ENCODE data around the gene TTBK1. TPM values are rescaled to one million over a fixed set of nuclear protein-coding genes. Genes with fewer than 3 reads are reported as not detected.

The TTBK1 gene
- polyA plus RNA-seq, 1 of the 3 experiments (the other 2 are of a cell fraction), result 0.94 TPM

DNA sequence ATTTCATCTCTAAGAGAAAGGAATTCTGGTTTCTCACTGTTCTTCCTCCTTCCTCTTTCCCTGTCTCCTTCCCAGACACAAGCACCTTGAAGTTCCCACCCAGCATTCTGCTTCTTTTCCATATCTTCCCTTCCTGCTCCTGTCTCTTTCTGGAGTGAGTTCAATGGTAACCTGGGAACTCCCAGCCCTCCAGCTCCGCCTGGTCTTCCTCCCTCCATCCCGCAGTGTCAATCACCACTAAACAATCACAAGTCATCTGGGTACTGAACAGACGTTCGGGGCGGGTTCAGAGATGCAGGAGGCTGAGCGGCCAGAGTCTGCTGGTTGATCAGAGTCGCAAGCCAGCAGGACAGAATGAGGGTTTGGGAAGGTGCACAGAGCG lies 7.7 kb downstream of the TTBK1 start:
- Histone ChIP-seq H3K9me3 (no peaks in the 10 kb centered on the region), H4K20me1 (ENCODE audit: insufficient read depth) (no peaks in the 10 kb centered on the region), H2AFZ (ENCODE audit: low read depth) (no peak overlapping the region), H3K36me3 (replicated peaks in 1 of 2; ENCODE audit: control insufficient read depth in 1 of 2, insufficient read depth in 2 of 2, low read length in 1 of 2) (no peaks in the 10 kb centered on the region), H3K79me2 (ENCODE audit: insufficient read depth) (no peaks in the 10 kb centered on the region), H3F3A (replicated peaks; ENCODE audit: insufficient read depth) (no peaks in the 10 kb centered on the region), H3K27ac (ENCODE audit: low read depth in 2 of 2, low read length in 1 of 2) (no peak overlapping the region), H3K4me2 (no peak overlapping the region), H3K4me1 (ENCODE audit: control insufficient read depth in 1 of 2, insufficient read depth in 2 of 2, low read depth in 1 of 2, low read length in 1 of 2) (peaks cover 0 to 18% of the 10 kb centered on the region in 2 experiments; a peak in 1 of 4 replicates), H3K4me3 (ENCODE audit: low read depth in 2 of 2, low read length in 1 of 2) (no peak overlapping the region), H3K9me2 (no peaks in the 10 kb centered on the region), H3K27me3 (ENCODE audit: insufficient read depth) (no peaks in the 10 kb centered on the region), H3K9ac (no peak overlapping the region)
- TF ChIP-seq, protein P1, sequence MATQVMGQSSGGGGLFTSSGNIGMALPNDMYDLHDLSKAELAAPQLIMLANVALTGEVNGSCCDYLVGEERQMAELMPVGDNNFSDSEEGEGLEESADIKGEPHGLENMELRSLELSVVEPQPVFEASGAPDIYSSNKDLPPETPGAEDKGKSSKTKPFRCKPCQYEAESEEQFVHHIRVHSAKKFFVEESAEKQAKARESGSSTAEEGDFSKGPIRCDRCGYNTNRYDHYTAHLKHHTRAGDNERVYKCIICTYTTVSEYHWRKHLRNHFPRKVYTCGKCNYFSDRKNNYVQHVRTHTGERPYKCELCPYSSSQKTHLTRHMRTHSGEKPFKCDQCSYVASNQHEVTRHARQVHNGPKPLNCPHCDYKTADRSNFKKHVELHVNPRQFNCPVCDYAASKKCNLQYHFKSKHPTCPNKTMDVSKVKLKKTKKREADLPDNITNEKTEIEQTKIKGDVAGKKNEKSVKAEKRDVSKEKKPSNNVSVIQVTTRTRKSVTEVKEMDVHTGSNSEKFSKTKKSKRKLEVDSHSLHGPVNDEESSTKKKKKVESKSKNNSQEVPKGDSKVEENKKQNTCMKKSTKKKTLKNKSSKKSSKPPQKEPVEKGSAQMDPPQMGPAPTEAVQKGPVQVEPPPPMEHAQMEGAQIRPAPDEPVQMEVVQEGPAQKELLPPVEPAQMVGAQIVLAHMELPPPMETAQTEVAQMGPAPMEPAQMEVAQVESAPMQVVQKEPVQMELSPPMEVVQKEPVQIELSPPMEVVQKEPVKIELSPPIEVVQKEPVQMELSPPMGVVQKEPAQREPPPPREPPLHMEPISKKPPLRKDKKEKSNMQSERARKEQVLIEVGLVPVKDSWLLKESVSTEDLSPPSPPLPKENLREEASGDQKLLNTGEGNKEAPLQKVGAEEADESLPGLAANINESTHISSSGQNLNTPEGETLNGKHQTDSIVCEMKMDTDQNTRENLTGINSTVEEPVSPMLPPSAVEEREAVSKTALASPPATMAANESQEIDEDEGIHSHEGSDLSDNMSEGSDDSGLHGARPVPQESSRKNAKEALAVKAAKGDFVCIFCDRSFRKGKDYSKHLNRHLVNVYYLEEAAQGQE (IDR thresholded peaks at IDR 0.05; ENCODE audit: low read depth, low read length), result no peak
- no peak for TF ChIP-seq GATA2 (CRISPR knock-in tag; IDR thresholded peaks at IDR 0.05)
- no peak for TF ChIP-seq FOSL2 (IDR thresholded peaks at IDR 0.05; ENCODE audit: borderline replicate concordance, low read depth)
- no peak for TF ChIP-seq RXRA (IDR thresholded peaks at IDR 0.05; ENCODE audit: borderline replicate concordance, low read depth)
- no peak for TF ChIP-seq NRF1 (IDR thresholded peaks at IDR 0.05; ENCODE audit: low read depth, low read length)
- TF ChIP-seq FOXM1 (IDR thresholded peaks at IDR 0.05; ENCODE audit: low read depth), result no peak
- TF ChIP-seq SIN3A (IDR thresholded peaks at IDR 0.05; ENCODE audit: borderline replicate concordance, low read depth, low read length), result no peak
- no peak for TF ChIP-seq GABPA (IDR thresholded peaks at IDR 0.05; ENCODE audit: low read depth)
- no peak for TF ChIP-seq MEF2A (IDR thresholded peaks at IDR 0.05; ENCODE audit: borderline replicate concordance, low read depth)
- TF ChIP-seq YY1 (IDR thresholded peaks at IDR 0.05; ENCODE audit: low read depth), result no peak
- TF ChIP-seq, protein P2, sequence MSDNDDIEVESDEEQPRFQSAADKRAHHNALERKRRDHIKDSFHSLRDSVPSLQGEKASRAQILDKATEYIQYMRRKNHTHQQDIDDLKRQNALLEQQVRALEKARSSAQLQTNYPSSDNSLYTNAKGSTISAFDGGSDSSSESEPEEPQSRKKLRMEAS (IDR thresholded peaks at IDR 0.05; ENCODE audit: low read depth), result no peak
- TF ChIP-seq CHD2 (IDR thresholded peaks at IDR 0.05; ENCODE audit: low read length, partially characterized antibody), result no peak
- DNase-seq, result no peak
- POLR2A ChIA-PET, result no interaction called here
- 77% methylated on average over 8 of the region's 8 CpGs for WGBS (ENCODE audit: low lambda C conversion rate)
- CTCF ChIA-PET, result interaction anchor here (2.9 kb wide), 1 partner anchor 22 kb away, joined by 15 read pairs; the partner anchor contains the start of gene DNPH1

DNA sequence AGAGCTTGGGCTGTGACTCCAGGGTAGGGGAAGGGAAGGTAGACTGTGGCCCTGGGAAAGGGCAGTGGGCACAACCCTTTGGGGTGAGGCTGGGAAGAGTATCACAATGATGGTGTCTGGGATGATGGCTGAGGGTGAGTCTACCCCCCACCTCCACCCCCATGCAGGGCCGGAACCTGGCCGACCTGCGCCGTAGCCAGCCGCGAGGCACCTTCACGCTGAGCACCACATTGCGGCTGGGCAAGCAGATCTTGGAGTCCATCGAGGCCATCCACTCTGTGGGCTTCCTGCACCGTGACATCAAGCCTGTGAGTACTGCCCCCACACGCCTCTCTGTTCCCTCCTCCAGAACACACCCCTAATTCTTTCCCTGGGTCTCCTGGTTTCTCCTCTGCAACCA lies 10.1 kb downstream of the TTBK1 start:
- Histone ChIP-seq H3K79me2 (ENCODE audit: insufficient read depth) (no peaks in the 10 kb centered on the region), H3K4me1 (ENCODE audit: control insufficient read depth in 1 of 2, insufficient read depth in 2 of 2, low read depth in 1 of 2, low read length in 1 of 2) (no peaks in the 10 kb centered on the region), H3K9me3 (no peaks in the 10 kb centered on the region), H3K36me3 (replicated peaks in 1 of 2; ENCODE audit: control insufficient read depth in 1 of 2, insufficient read depth in 2 of 2, low read length in 1 of 2) (no peaks in the 10 kb centered on the region), H2AFZ (ENCODE audit: low read depth) (no peak overlapping the region), H3K4me3 (ENCODE audit: low read depth in 2 of 2, low read length in 1 of 2) (no peak overlapping the region), H3K9ac (no peak overlapping the region), H3F3A (replicated peaks; ENCODE audit: insufficient read depth) (no peaks in the 10 kb centered on the region), H3K4me2 (no peak overlapping the region), H3K27me3 (ENCODE audit: insufficient read depth) (no peaks in the 10 kb centered on the region), H3K27ac (ENCODE audit: low read depth in 2 of 2, low read length in 1 of 2) (no peak overlapping the region), H4K20me1 (ENCODE audit: insufficient read depth) (no peaks in the 10 kb centered on the region), H3K9me2 (no peaks in the 10 kb centered on the region)
- TF ChIP-seq, protein P1 (IDR thresholded peaks at IDR 0.05; ENCODE audit: low read depth, low read length), result no peak
- TF ChIP-seq RXRA (IDR thresholded peaks at IDR 0.05; ENCODE audit: borderline replicate concordance, low read depth) (no peak), RFX5 (IDR thresholded peaks at IDR 0.05; ENCODE audit: low read length) (no peak), POLR2AphosphoS5 (IDR thresholded peaks at IDR 0.05; ENCODE audit: low read depth, low read length) (no peak), CHD2 (IDR thresholded peaks at IDR 0.05; ENCODE audit: low read length, partially characterized antibody) (no peak), JUND (IDR thresholded peaks at IDR 0.05) (no peak), MEF2A (IDR thresholded peaks at IDR 0.05; ENCODE audit: borderline replicate concordance, low read depth) (no peak), EP300 (IDR thresholded peaks at IDR 0.05; ENCODE audit: borderline replicate concordance in 1 of 2, low read depth in 1 of 2, low read length in 1 of 2) (no peak), NRF1 (IDR thresholded peaks at IDR 0.05; ENCODE audit: low read depth, low read length) (no peak)
- 94% methylated on average over 4 of the region's 11 CpGs for WGBS (ENCODE audit: low lambda C conversion rate)
- DNase-seq, result no peak
- CTCF ChIA-PET, result interaction anchor here (2.9 kb wide), 1 partner anchor 24 kb away, joined by 15 read pairs; the partner anchor contains the start of gene DNPH1
- POLR2A ChIA-PET, result no interaction called here
